Esophagus squamous epithelium (tissue), 5 donors: ENCODE measurements around the gene C2CD2. TPM values are rescaled to one million over a fixed set of nuclear protein-coding genes. Genes with fewer than 3 reads are reported as not detected.

Source experiments
- DNase-seq: peaks from one replicate; lab custom pipeline; 2025; lab: John Stamatoyannopoulos, UW
- H3K27ac ChIP-seq, 4 donors: fragments of 200-600 bp; sonication (generic); one replicate each; pipeline ENCODE4 v1.5.1; 2016 to 2019; ENCODE audit warnings: mild to moderate bottlenecking in 1 of 4
- H3K27me3 ChIP-seq, 4 donors: fragments of 200-600 bp; sonication (generic); 1 replicate in 3 of 4; 2 replicates in 1 of 4; pipeline versions ENCODE4 v1.5.1 to v1.6.0; 2017 to 2021; ENCODE audit warnings: antibody characterized with exemption in 1 of 4
- H3K36me3 ChIP-seq, 3 donors: fragments of 200-600 bp; sonication (generic); one replicate each; pipeline ENCODE4 v1.5.1; 2016 to 2019
- H3K4me1 ChIP-seq, 3 donors: fragments of 200-600 bp; sonication (generic); one replicate each; pipeline ENCODE4 v1.5.1; 2017 to 2019
- H3K4me3 ChIP-seq, 4 donors: fragments of 200-600 bp; sonication (generic); 1 replicate in 3 of 4; 2 replicates in 1 of 4; pipeline ENCODE4 v1.5.1; 2016 to 2019; ENCODE audit warnings: mild to moderate bottlenecking in 2 of 4, moderate library complexity in 1 of 4
- H3K9me3 ChIP-seq, 3 donors: fragments of 200-600 bp; sonication (generic); one replicate each; pipeline ENCODE4 v1.5.1; 2016 to 2019
- POLR2A ChIP-seq, 4 donors: fragments of 450-650 bp; IDR thresholded peaks; one replicate each; pipeline ENCODE4 v1.6.1; 2017; ENCODE audit warnings: antibody characterized with exemption in 4 of 4, mild to moderate bottlenecking in 4 of 4, moderate library complexity in 3 of 4
- WGBS, 2 donors: methylation state at CpG; one replicate each; pipeline ENCODE4 v1.1.5; 2018; 5-methylcytosine and 5-hydroxymethylcytosine counted together
- intact Hi-C: fragments of 100-400 bp; cut with DNase I; formaldehyde crosslinking; loops from one replicate; pipeline ENCODE4 v1.15.0; 2022
- total RNA-seq, 4 donors: library from RNA; depleted of rRNA; stranded (reverse); fragments of >200 nt; gene quantifications; one replicate each; pipeline ENCODE4 v1.1.0, GENCODE V29; 2016
- TF ChIP-seq, protein P1 (sequence below), 6 experiments: fragments of 450-650 bp in 4 of 6; fragments of 200-600 bp in 2 of 6; sonication (generic) in 2 of 6; IDR thresholded peaks; one replicate each; pipeline ENCODE4 v1.5.1; 2016 to 2019; ENCODE audit warnings: antibody characterized with exemption in 6 of 6, mild to moderate bottlenecking in 4 of 6, moderate library complexity in 4 of 6
- donor health status: DM: yes; HTN: yes; CAD: no.

Gene C2CD2
- total RNA-seq, 4 donors from 2014 or later = 13.6 to 21.2 (median 15.6) TPM

DNA sequence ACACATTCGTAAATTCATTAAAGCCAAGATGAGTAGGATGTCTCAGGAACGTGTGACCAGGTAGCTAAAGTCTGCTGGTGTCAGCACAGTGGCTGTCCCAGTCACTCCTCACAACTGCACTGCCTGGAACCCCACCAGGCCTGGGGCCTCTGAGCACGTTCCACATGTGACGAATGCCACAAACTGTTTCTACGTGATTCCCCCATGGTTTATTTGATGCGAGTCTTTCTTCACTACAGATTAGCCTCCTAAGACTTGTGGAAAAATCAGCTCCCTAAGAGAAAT lies 107.8 kb downstream of the C2CD2 start:
- intact Hi-C loops = no loop called here
- Histone ChIP-seq H3K27ac (no peak overlapping the region), H3K4me1 (no peaks in the 10 kb centered on the region), H3K9me3 (peaks cover 0 to 3% (median 0%) of the 10 kb centered on the region in 3 donors), H3K27me3 (no peaks in the 10 kb centered on the region), H3K36me3 (peaks cover 0 to 61% (median 0%) of the 10 kb centered on the region in 3 donors), H3K4me3 (no peak overlapping the region)
- no peak for TF ChIP-seq POLR2A (IDR thresholded peaks at IDR 0.05)
- TF ChIP-seq, protein P1, sequence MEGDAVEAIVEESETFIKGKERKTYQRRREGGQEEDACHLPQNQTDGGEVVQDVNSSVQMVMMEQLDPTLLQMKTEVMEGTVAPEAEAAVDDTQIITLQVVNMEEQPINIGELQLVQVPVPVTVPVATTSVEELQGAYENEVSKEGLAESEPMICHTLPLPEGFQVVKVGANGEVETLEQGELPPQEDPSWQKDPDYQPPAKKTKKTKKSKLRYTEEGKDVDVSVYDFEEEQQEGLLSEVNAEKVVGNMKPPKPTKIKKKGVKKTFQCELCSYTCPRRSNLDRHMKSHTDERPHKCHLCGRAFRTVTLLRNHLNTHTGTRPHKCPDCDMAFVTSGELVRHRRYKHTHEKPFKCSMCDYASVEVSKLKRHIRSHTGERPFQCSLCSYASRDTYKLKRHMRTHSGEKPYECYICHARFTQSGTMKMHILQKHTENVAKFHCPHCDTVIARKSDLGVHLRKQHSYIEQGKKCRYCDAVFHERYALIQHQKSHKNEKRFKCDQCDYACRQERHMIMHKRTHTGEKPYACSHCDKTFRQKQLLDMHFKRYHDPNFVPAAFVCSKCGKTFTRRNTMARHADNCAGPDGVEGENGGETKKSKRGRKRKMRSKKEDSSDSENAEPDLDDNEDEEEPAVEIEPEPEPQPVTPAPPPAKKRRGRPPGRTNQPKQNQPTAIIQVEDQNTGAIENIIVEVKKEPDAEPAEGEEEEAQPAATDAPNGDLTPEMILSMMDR (IDR thresholded peaks at IDR 0.05) = no peak
- no peak for DNase-seq
- WGBS, 2 donors = 81 to 82% methylated on average over 6 of the region's 6 CpGs

DNA sequence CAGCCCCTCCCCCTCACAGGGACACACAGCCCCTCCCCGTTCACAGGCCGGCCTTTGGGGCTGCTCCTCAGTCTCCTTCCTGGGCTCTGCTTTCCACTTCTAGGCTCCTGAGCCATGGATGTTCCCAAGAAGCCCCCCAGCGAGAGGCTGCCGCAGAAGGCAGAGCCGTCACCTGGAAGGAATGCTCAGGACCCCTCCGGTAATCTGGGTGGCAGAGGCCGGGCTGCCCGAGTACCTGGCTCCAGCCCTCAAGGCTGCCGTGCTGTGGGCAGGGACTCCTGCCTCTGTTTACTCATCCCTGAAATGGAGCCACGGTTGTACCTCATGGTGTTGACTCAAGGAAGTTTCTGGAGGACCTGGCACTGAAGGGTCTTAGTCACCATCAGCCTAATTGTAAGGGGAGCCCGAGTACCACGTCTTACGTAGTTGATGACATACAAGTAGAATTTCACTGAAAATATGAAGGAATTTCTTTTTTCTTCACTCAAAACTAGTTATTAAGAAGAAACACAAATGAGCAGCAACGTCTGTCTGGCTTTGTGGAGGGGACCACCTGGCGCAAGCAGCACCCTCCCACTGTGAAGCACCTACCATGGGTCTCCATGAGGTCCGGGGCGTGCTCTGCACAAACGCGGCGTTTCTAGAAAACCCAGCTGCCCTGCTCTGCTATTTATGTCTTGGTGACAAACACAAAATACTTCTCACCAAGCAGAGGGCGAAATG lies 108.3 kb downstream of the C2CD2 start:
- H3K27ac ChIP-seq = no peak overlapping the region
- 71 to 83% methylated on average over 6 to 12 of the region's 21 CpGs for WGBS, 2 donors
- no peaks in the 10 kb centered on the region for H3K27me3 ChIP-seq
- TF ChIP-seq POLR2A (IDR thresholded peaks at IDR 0.05) = no peak
- TF ChIP-seq, protein P1 (IDR thresholded peaks at IDR 0.05) = no peak
- intact Hi-C loops = no loop called here
- peaks cover 0 to 8% (median 0%) of the 10 kb centered on the region in 3 donors for H3K9me3 ChIP-seq
- H3K4me1 ChIP-seq = no peaks in the 10 kb centered on the region
- DNase-seq = no peak
- H3K36me3 ChIP-seq = peaks cover 0 to 61% (median 0%) of the 10 kb centered on the region in 3 donors
- H3K4me3 ChIP-seq = no peak overlapping the region

DNA sequence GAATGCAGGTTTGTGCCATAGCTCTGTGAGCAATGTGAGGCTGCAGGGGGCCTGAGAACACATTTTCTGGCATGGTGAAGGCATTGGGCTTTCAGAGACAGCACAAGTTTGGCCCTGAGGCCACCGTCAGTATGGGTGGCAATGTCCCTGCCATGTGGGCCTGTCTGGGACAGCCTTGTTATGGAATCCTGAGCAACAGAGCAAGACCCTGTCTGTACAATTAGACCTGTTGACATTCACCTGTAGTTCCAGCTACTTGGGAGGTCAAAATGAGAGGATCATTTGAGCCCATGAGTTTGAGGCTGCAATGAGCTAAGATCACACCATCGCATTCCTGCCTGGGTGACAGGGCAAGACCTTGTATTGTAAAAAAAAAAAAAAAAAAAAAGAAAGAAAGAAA lies 110.2 kb downstream of the C2CD2 start:
- H3K27me3 ChIP-seq = no peaks in the 10 kb centered on the region

DNA sequence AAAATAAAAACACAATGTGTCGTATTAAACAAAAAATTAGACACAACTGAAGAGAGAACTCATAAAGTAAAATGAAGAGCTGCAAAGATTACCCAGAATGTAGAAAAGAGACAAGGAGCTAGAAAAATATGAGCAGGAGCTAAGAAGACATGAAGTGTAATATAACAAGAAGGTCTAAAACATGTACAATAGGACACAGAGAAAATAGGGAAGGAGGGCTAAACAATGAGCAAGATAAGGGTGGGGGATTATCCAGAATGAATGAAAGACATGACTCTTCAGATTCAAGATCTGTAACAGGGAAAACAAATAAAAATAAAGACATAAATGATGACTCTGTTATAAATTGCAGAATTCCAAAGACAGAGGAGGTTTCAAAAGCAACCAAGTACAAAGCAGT lies 112.9 kb downstream of the C2CD2 start:
- Histone ChIP-seq H3K9me3 (peaks cover 0 to 8% (median 0%) of the 10 kb centered on the region in 3 donors), H3K36me3 (peaks cover 0 to 57% (median 15%) of the 10 kb centered on the region in 3 donors)

More for the DNA sequence above, 110.2 kb downstream of the C2CD2 start:
- no peak overlapping the region for H3K27ac ChIP-seq
- intact Hi-C loops = no loop called here
- H3K36me3 ChIP-seq = peaks cover 0 to 57% (median 0%) of the 10 kb centered on the region in 3 donors
- no peaks in the 10 kb centered on the region for H3K4me1 ChIP-seq
- no peak overlapping the region for H3K4me3 ChIP-seq
- no peak for DNase-seq
- WGBS, 2 donors = 75 to 100% methylated on average over 1 of the region's 2 CpGs
- H3K9me3 ChIP-seq = peaks cover 0 to 8% (median 0%) of the 10 kb centered on the region in 3 donors
- TF ChIP-seq, protein P1 (IDR thresholded peaks at IDR 0.05) = no peak
- no peak for TF ChIP-seq POLR2A (IDR thresholded peaks at IDR 0.05)

More for the DNA sequence above, 112.9 kb downstream of the C2CD2 start:
- H3K4me1 ChIP-seq = no peaks in the 10 kb centered on the region
- DNase-seq = no peak
- TF ChIP-seq, protein P1 (IDR thresholded peaks at IDR 0.05) = no peak
- TF ChIP-seq POLR2A (IDR thresholded peaks at IDR 0.05) = no peak
- H3K4me3 ChIP-seq = no peak overlapping the region
- no peak overlapping the region for H3K27ac ChIP-seq
- WGBS, 2 donors = 93 to 95% methylated on average over 1 of the region's 1 CpG
- intact Hi-C loops = no loop called here
- no peaks in the 10 kb centered on the region for H3K27me3 ChIP-seq
